NCI-H2171 (cell line): Measurements from ENCODE around the gene FRY.

Experiments used
- DNase-seq: peaks from one replicate; lab custom pipeline; 2025; lab: John Stamatoyannopoulos, UW

FRY gene

DNA sequence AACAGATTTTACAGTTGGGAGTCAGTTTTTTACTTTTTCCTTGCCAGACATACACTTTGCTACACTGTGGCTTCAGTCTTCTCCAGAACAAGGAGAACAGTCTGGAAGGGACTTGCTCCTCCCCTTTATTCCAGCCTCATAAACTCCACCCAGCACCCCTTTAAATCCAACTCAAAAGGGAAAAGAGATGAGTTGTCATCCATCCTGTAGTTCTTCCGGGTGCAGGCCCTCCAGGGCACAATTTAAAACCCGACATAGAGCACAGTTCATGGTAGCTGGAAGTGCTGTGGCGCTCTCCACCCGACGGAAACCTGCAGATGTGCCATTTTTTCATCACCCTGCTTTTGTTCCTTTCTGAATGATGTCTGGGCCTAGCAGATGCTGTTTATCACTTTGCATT, 184.7 kb downstream of the FRY start:
- no peak for DNase-seq

DNA sequence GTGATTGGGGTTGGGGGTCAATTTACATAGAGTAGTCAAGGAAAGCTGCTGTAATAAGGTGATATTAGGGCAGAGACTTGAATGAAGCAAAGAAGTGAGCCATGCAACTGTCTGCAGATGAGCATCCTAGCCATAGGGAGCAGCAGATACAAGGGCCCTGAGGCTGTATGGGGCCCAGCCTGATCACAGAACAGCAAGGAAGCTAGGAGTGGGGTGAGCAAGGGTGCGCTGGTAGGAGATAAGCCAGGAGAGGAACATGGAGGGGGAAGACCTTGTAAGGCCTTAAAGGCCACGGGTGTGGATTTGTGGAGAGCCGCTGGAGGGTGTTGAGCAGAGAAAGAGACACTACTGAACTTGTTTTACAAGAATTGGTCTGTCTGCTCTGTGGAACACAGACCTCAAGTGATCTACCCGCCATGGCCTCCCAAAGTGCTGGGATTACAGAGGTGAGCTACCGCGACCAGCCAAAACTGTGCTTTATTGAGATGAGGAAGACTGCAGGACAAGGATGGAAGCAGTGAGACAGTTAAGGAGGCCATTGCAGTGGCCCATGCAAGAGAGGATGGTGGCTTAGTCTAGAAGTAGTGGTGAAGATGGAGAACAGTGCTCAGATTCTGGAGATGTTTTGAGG, 190.6 kb downstream of the FRY start:
- no peak for DNase-seq

DNA sequence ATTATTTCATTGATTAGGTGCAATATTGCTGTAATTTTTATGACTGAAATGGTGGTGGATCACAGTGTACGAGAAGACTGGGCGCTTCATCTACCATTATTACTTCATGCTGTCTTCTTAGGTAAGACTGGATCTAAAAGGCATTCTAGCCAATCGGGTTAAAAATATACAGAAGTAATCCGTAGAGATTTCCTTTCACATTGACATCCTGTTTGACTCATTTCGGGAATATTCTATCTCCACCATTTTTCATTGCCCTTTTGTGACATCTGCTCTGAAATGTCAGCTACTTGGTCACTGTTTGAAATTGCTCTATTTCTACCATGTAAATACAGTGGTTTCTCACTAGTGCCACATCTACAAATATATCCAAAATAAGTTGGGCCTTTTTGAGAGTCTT, 193.3 kb downstream of the FRY start:
- DNase-seq: no peak

DNA sequence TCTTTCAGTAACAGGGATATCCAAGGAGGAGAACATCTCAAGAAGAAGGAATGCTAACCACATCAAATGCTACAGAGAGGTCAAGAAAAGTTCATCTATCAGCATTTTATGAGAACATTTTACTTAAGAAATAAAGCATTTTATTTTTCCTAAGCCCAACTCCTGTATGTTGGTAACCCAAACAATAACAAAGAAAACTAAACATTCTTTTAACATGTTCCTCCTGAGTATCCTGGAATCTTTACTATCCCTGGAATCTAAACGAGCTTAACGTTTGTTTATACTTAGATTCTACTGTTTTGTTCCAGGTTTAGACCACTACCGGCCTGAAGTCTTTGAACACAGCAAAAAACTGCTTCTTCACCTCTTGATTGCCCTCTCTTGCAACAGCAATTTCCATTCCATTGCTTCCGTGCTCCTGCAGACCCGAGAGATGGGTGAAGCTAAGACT, 193.9 kb downstream of the FRY start:
- DNase-seq: no peak

GRCh38 chr13:32228330-32229041, 196.9 kb downstream of the FRY start:
- no peak for DNase-seq

DNA sequence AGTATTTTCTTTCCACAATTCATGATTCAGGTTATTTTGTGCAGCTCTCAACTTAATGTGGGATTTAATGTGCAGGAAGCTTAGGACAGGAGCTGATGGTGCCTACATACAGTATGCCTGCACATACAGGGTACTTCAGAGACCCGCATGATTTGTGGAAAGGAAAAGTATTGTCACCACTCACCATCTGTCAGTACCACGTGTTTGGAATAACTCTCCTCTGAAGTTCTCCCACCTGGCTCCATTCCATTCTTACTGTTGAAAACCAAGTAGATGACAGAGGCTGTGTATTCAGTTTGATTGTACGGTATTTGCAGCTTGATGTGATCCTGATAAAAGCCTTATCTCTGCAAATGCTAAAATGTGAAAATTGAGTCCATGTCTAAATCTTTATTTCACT, 197.9 kb downstream of the FRY start:
- peak; percentile 55 for DNase-seq

DNA sequence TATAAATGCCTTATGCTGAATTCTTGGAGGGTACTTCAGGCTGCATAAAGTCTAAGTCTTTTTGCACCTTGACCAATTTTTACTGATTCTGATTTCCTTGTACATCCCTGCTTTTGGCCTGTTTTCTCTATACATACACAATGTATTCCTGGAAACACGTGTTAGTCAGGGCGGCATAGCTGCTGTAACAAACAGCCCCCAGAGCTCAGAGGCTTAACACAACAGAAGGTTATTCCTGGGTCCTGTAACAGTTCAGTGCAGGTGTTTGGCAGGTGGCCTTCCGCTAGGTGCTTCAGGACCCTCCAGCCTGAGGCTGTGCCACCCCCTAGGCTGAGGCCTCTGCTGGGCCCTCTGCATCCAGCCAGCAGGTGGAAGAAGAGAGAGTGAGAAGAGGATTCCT, 200.7 kb downstream of the FRY start:
- DNase-seq: no peak

DNA sequence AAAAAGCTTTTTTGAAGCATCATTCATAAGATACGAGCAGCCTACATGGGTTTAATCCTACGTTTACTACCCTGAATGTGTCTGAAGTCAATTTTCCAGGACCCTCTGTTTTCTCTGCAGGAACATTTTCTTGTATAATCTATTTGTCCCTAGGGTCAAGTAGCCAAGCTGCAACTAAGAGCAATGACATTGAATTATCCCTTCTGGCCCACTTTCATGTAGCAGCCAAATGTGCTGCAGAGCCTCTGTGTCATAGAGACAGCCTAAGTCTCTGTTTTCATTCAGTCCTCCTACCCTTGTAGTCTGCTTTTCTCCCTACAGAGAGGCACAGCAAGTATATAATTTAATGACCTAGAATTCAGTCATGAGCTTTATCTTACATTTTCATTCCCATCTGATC, 201.5 kb downstream of the FRY start:
- no peak for DNase-seq

DNA sequence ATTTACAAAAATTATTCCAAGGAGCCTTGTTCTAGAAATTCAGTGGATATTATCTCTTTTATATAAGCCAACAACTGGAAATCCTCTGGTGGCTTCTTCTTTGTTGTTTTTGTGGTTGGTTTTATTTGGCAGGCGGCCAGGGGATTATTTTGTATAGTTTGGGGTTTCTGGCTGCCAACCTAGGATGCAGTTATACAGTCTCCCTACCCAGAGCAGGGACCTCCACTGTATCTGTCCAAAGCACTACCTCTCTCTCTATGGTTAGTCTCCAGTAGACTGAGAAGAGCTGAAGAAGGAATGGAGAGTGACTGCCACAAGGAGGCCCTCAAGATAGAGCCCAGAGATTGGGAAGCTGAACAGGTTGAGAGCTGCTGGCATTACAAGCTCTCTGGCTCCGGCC, 203.3 kb downstream of the FRY start:
- no peak for DNase-seq

DNA sequence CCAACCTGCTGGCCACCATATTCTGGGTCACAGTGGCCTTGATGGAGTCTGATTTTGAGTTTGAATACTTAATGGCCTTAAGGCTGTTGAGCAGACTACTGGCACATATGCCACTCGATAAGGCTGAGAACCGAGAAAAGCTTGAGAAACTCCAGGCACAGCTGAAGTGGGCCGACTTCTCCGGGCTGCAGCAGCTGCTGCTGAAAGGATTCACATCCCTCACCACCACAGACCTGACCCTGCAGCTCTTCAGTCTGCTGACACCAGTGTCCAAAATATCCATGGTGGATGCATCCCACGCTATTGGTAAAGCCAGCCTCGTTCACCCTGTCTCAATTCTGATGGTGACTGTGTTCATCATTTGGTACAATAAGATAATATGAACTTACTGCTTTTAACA, 206.1 kb downstream of the FRY start:
- DNase-seq: no peak

- no peak for DNase-seq
These were observed 212.1 kb downstream of the FRY start for GRCh38 chr13:32243695-32244094.

- DNase-seq: no peak
These were observed 214.0 kb downstream of the FRY start for GRCh38 chr13:32245555-32245954.

DNA sequence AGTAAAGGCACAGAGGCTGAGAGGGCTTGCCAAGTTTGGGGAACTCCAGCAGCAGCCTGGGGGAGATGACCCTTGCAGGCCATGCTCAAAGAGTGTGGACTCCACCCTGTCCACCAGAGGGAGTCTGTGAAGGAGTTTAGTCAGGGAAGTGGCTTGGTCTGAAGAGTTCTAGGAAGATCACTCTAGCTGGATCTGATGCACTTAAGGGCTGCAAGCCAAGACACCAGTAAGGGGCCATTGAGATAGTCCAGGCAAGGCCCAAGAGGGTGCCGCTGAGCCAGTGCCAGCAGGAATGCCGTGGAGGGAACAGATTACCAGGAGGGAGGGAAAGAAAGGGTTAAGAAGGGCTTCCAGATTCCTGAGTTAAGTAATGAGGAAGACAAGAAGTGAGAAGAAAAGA, 214.9 kb downstream of the FRY start:
- DNase-seq: no peak

DNA sequence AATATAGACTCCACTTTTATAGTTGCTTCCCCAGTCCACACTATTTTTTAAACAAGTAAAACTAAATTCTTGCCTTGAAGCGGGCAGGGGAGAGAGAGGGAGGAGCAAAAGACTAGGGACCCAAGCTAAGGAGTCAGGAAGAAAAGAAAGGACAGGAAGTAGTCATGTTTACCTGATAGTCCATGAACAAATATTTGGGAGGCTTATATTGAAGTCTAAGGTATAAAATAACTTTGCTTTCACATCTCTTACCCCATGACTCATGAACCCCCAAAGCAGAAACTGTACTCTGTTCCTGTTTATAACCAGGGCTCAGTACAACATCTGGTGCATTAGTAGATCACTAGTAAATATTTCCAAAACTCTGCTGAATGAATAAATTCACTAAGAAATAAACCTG, 216.3 kb downstream of the FRY start:
- DNase-seq: no peak

GRCh38 chr13:32248801-32249200, 217.2 kb downstream of the FRY start:
- DNase-seq: no peak

GRCh38 chr13:32252812-32253438, 221.4 kb downstream of the FRY start:
- no peak for DNase-seq

GRCh38 chr13:32253911-32254399, 222.4 kb downstream of the FRY start:
- no peak for DNase-seq

DNA sequence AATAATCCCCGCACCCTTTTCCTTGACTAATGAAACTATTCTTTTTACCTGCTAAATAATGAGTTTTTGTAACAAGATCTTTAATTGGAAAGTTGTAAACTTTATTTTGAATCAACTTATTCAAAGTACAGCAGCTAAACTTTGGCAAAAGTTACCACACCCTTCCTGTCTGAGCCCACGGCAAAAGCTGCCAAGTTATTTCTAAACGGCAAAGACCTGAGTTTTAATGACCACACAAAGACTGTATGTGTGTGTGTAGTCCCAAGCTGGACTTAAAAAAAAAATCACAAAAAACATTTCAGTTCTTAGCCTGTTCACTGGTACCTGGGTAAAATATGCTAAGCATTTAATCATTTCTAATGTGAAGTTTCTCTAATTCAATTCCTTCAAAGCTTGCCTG, 222.8 kb downstream of the FRY start:
- no peak for DNase-seq

GRCh38 chr13:32254916-32255723, 223.5 kb downstream of the FRY start:
- no peak for DNase-seq

DNA sequence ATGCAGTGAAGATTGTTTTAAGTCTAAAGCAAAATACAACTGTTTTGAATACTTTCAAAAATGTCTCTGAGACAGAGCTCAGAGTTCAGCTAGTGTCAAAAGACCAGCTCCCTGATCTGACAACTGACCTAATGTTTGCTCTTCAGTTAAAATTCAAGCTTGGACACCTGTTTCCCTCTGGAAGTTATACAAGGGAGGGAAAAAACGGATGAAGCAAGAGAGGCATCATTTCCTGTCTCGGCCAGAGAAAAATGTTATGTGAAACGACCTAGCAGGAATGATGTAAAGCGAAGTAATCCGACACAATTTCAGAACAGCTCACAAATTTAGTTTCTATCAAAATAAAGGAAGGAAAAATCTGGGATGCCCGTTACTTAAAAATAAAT, 224.1 kb downstream of the FRY start:
- no peak for DNase-seq

- DNase-seq: no peak
These were observed 224.7 kb downstream of the FRY start for GRCh38 chr13:32256243-32256642.

GRCh38 chr13:32257649-32258048, 226.1 kb downstream of the FRY start:
- DNase-seq: no peak

GRCh38 chr13:32259116-32259515, 227.5 kb downstream of the FRY start:
- no peak for DNase-seq
